GM12873 (cell line): ENCODE data around the gene DYNC1LI1.

ENCODE experiments used
- CTCF ChIP-seq: IDR thresholded peaks from 2 replicates; pipeline ENCODE4 v1.5.1; 2012; ENCODE audit warnings: low read depth, mild to moderate bottlenecking, moderate library complexity, low read length, control low read depth; ENCODE audit not compliant: insufficient read depth; ENCODE audit errors: missing control alignments

Gene DYNC1LI1

GRCh38 chr3:32570421-32571191 lies at the start of gene DYNC1LI1:
DYNC1LI1 (minus strand) TSS chr3:32570858; CDS start chr3:32570770, 88 bp downstream.
- TF ChIP-seq CTCF = no peak

GRCh38 chr3:32619395-32619794 lies 48.7 kb upstream of the DYNC1LI1 start:
- TF ChIP-seq CTCF = no peak

- no peak for TF ChIP-seq CTCF
Measured at GRCh38 chr3:32616267-32616962, 45.8 kb upstream of the DYNC1LI1 start.

GRCh38 chr3:32614956-32615355 lies 44.3 kb upstream of the DYNC1LI1 start:
- TF ChIP-seq CTCF = no peak

- no peak for TF ChIP-seq CTCF
Measured at GRCh38 chr3:32613183-32613582, 42.5 kb upstream of the DYNC1LI1 start.

GRCh38 chr3:32612547-32612946 lies 41.9 kb upstream of the DYNC1LI1 start:
- TF ChIP-seq CTCF = no peak

- no peak for TF ChIP-seq CTCF
Measured at GRCh38 chr3:32607522-32607921, 36.9 kb upstream of the DYNC1LI1 start.
